IPS-18c (cell line): ENCODE results near the gene JDP2.

Experiments used
- H3K4me3 ChIP-seq: 2 replicates; pipeline ENCODE4 v1.7.0; 2013; ENCODE audit warnings: low read depth, mild to moderate bottlenecking, low read length, moderate library complexity; ENCODE audit not compliant: insufficient read depth
- H3K9me3 ChIP-seq: one replicate; pipeline ENCODE4 v1.6.1; 2013; ENCODE audit warnings: mild to moderate bottlenecking, low read length, moderate library complexity; ENCODE audit not compliant: control insufficient read depth, insufficient read depth

JDP2 gene

DNA sequence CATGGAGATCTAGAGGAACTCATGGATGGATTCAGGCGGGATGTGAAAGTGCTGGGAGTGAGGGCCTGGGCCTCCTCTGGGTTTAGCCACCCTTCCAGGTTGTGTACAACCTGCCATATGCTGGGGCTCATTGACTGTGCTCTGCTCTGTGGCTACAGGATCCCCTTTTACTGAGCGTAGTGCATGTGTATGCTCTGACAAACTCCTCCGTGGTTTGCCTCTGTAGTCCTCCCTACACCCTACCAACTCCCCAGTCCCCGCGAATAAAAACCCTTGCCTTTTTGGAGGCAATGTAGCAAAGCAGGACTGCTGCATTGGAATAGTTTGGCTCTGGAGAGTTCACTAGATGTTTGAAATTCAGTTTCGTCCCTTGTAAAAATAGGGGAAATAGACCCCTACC lies 17.4 kb downstream of the JDP2 start:
- no peaks in the 10 kb centered on the region for H3K9me3 ChIP-seq
- H3K4me3 ChIP-seq: no peak overlapping the region

DNA sequence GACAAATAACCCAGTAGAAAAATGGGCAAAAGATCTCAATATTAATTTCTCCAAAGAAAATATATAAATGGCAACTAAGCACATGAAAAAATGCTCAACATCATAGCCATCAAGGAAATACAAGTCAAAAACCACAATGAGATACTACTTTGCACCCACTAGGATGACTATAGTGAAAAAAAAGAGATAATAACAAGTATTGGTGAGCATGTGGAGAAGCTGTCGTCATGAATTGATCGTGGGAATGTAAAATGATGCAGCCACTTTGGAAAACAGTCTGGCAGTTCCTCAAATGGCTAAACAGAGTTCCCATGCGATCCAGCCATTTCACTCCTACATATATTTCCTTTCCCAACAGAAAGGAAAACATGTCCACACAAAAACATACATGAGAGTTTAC lies 18.1 kb downstream of the JDP2 start:
- Histone ChIP-seq H3K9me3 (no peaks in the 10 kb centered on the region), H3K4me3 (no peak overlapping the region)

DNA sequence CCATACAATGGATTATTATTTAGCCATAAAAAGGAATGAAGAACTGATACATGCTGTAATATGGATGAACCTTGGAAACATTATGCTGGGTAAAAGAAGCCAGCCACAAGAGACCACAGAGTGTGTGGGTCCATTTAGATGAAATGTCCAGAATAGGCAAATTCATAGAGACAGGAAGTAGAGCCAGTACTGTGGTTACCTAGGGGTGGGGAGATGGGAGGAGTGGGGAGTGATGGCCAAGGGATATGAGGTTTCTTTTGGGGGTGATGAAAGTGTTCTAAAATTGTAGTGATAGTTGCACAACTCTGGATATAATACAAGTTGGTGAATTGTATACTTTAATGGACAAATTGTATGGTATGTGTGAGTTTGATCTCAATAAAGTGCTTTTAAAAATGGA lies 18.6 kb downstream of the JDP2 start:
- Histone ChIP-seq H3K4me3 (no peak overlapping the region), H3K9me3 (no peaks in the 10 kb centered on the region)

DNA sequence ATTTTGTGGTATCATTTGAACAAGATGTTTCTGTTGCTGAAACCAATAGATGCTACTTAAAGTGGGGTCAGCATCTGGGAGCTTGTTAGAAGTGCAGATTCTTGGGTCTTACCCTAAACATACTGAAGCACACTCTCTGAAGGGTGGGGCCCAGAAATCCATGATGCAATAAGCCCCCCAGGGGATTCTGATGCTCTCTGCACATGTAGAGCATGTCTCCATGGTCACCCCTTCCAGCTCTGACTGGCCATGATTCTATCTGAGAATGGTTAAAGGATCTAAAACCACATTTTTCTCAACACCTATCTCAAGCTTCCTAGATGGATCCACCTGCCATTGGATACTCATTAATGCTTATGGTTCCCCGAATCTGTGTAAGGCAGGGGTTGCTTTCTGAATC lies 20.4 kb downstream of the JDP2 start:
- Histone ChIP-seq H3K4me3 (no peak overlapping the region), H3K9me3 (no peaks in the 10 kb centered on the region)

DNA sequence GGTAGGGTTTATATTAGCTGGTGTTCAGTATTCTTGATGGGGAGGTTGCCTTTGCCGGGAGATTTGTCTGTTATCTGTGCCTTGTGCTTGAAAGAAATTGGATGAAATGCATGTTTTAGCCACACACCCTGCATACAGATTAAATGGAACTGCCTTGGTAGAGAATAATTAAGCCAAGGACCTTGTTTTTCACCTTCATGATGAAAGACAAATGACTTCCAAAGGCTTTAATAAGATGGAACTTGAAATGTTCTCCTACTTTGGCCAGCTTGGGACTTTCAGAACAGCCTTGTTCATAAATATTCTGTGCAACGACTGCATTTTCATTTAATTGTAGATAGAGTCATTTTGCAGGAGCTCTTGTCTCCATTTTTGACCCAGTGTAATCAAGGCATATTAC lies 21.2 kb downstream of the JDP2 start:
- Histone ChIP-seq H3K9me3 (no peaks in the 10 kb centered on the region), H3K4me3 (no peak overlapping the region)

DNA sequence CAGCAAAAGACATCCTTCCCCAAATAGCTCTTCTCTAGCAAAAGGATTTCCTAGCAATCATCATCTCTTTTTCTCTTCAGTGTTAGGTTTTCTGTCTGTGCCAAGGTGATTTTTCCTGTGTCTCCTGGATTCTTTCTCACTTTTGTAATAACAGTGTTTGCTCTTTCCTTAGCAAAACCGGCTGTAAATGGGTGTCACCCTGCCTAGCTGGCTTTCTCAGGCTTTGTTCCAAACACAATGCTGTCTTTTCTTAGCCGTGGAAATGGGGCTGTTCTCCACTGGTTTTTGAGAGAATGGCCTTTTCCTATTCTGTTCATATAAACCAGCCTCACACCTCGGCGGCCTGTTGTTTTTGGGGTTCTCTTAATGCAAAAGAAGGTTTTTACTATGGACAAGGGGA lies 21.9 kb downstream of the JDP2 start:
- H3K9me3 ChIP-seq: no peaks in the 10 kb centered on the region
- H3K4me3 ChIP-seq: no peak overlapping the region

DNA sequence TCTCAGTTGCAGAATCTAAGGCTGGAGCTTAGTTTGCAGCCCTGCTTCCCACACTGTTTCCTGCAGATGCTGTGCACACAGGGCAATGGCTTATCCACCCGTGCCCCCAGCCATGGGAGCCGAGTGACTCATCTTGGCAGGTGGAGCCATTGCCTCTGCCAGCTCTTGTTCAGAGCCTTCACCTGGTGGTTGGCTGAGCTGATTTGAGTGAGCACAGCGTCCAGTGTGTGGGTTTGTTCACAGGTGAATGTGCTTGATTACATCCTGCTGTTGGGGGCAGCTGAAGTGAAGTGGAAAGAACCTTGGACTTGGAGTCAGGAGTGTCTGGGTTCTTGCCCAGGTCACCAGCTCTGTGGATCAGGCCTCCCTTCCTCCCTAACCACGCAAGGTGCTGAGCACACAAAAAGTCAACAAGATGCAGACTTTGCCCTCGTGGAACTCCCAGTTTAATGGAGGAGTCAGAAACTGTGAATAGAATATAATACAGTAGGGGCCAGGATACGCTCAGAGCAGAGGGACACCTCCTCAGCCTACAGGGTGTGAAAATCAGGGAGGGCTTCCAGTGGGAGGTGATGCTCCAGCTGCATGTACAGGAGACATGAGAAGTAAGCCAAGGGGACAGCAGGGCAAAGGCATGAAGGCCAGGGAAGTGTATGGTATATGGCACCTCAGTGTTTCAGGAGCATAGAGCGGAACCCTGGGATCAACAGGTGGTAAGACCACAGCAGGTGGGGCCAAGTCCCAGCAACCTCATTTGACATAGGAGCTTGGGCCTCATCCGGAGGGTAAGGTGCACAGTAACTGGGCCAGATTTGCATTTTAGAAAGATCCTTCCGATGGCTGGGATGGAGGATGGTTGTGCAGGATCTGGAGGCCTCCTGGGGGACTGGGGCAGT lies 22.8 kb downstream of the JDP2 start:
- Histone ChIP-seq H3K9me3 (no peaks in the 10 kb centered on the region), H3K4me3 (no peak overlapping the region)

DNA sequence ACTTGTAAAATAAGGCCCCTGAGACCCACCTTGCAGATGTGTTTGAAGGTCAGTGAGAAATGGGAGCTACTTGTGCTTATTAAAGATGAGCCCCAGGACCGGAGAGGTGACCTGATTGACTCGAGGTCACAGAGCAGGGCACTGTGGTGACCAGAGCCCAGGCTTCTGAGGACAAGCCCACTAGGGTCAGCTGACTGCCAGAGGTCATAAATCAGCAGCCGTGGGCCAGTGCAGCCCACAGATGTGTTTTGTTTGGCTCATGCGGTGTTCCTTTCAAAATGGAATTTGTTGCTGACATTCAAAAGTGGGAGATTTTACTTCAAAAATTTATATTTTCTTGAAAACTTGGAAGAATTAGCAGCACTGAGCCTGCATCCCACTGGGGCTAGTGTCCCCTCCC lies 24.5 kb downstream of the JDP2 start:
- no peak overlapping the region for H3K4me3 ChIP-seq
- H3K9me3 ChIP-seq: no peaks in the 10 kb centered on the region

DNA sequence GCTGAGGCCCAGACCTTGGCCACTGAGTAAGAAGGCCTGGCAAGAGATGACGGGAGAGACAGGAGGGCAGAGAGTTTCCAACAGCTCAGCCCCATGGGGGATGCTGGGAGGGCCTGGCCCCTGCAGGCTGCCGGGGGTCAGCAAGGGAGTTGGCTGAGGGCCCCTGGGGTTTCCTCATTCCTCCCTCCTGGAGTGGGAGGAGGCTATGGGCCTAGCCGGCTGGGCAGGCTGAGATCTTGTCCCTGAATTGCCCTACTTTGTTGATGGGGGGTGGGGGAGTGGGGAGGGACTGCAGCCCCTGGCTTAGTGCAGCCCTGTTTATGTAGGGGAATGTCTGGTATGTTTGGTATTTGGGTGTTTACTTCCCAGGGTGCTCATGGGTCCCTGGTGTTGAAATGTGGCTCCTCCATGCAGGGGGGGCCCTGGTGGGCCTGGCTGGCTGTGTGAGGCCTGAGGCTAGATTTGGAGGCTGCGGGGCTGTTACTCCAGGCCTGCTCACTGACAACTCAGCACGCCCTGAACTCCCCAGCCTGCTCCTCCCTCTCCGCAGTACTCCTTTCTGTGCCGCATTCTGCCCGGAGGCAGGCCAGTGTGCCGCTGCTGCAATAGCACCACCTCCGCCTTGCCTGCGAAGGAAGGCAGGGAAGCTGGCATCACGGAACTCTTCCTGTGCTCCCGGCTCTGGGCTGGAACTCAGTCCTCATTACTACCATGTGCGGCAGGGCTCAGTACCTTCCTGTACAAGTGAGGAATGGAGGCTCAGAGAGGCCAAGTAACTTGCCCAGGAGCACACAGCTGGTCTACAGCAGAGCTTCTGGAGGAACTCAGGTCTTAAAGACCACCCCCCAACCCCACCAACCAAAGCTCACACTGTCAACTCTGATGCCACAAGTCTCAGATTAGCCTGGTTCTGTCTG lies 25.3 kb downstream of the JDP2 start:
- H3K4me3 ChIP-seq: no peak overlapping the region

DNA sequence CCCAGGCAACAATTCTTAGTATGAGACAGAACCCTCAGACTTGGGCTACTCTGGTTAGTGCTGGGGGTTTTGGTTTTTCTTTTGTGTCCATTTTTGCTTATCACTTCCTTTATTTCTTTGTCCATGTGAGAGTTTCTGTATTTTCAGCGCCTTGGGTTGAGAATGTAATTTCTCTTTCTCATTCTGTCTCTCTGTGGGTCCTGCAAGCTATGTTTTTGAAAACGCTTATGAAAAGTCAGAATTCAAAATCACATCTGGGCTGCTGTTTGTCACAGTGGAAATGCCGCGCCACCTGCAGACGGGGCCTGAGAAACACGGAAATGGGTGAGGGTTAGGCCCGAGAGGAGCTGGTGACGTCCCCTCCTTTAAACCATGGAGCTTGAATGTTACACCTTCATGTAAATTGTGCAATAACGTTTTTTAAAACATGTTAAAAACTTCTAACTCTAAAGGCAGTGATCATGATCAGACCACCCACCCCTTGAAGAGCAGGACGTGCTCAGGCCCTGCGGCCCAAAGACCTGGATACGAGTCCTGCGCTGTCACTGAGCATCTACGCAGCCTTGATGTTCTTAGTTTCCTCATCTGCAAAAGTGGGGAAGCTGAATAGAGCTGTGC lies 26.1 kb downstream of the JDP2 start:
- H3K9me3 ChIP-seq: no peaks in the 10 kb centered on the region
- H3K4me3 ChIP-seq: no peak overlapping the region

More for the DNA sequence above, 25.3 kb downstream of the JDP2 start:
- no peaks in the 10 kb centered on the region for H3K9me3 ChIP-seq

DNA sequence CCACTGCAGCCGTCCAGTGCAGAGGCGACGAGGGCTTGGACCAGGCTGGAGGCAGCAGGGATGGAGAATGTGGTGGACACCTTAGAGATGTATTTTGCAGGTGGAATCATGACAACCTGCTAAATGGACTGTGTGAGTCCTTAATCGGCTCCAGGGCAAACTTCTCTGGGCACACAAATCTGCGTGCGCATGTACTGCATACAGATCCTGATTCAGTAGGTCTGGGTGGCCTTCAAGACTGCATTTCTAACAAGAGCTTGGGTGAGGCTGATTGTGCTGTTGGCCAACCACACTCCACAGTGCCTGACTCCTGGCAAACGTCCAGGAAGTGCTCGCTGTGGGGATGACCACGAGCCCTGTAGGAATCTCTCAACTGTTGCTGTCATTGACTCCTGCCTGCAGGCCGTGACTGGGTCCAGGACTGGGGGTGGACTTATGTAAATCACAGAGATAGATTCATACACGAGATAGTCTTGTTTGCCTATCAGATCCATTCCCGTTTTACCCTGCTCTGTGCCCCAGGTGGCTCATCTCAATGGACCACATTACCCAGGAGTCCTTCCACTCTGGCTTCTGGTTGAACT lies 27.2 kb downstream of the JDP2 start:
- no peak overlapping the region for H3K4me3 ChIP-seq

DNA sequence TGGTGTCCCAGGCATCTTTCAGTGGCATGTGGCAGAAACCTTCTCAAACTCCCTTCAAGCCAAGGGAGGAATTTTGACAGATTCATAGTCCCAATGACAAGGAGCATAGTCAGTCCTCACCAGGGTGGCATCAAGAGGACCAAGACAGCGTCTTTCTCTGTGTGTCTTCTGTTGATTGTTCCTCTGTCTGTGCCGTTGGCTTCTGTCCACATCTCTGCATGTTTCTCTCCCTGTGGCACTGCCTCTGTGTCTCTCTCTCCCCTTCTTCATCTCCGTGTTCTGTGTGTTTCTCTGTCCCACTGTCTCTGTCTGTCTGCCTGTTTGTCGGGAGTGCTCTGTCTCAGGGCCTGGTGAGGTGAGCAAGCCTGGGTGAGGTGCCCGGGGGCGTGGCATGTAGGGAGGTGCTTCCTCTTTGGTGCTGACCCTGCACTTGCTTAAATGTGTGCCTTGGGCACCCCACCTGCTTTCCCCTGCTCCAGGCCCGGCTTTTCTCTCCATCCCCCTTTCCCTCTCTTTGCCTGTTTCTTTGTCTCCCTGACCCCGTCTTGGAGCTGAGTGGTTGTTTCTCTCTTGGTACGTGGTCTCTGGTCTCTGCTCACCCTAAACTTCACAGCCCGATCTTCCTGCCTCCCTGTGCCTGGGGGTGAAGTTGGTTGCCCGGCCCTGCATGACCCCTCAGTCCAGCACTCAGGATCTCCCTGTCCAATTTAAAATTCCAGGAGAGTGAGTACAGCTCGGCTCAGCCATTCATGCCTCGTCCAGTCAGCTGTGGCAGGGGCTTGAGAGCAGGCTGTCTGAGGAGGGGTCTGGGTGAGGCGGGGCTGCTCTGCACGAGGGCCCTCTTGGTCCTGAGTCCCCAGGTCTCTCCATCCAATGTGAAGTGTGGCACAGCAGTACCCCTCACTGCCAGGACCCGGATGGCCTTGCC lies 28.5 kb downstream of the JDP2 start:
- Histone ChIP-seq H3K9me3 (no peaks in the 10 kb centered on the region), H3K4me3 (no peak overlapping the region)

More for the DNA sequence above, 27.2 kb downstream of the JDP2 start:
- no peaks in the 10 kb centered on the region for H3K9me3 ChIP-seq

DNA sequence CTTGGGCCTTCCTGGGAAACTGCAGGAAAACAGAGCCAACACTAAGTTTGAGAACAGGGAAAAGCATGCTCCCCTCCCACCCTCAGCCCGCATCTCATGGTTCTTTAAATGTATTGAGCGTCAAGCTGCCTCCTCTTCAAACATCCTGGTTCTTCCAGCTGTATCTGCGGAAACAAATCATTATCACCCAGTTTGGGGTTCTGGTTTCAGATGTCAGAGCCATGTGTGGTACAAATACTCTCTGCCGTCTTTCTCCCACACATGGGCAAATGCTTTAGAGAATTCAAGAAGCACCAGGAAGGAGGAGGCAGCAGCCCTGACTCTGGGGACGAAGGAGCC lies 29.1 kb downstream of the JDP2 start:
- H3K9me3 ChIP-seq: no peaks in the 10 kb centered on the region
- no peak overlapping the region for H3K4me3 ChIP-seq

DNA sequence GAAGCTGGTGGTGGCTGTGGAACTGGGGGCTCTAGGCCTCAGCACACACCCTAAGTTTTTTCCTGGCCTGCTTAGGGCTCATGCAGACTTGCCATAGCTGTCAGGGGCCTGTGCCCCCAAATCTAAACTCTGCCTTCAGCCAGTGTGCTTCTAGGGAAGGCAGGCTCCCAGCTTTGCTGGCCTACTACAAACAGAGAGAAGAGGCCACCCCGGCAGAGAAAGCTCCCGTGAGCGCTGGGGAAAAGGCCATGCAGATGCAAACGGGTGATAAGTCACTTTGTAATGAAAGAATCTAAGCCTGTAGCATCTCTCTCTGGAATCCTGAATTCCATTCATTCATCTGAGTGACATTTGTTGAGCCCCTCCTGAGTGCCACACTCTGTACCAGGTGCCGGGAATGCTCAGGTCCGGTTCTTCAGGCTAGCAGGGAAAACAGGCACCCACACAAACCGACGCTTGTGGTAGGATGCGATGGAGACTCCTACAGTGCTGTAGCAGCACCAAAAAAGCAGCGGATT lies 29.9 kb downstream of the JDP2 start:
- H3K4me3 ChIP-seq: no peak overlapping the region
- H3K9me3 ChIP-seq: no peaks in the 10 kb centered on the region

DNA sequence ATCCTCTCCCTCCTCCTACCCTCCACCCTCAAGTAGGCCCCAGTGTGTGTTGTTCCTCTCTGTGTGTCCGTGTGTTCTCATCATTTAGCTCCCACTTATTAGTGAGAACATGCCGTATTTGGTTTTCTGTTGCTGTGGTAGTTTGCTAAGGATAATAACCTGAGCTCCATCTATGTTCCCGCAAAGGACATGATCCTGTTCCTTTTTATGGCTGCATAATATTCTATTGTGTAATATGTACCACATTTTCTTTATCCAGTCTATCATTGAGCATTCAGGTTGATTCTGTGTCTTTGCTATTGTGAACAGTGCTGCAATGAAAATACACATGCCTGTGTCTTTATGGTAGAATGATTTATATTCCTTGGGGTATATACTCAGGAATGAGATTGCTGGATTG lies 30.5 kb downstream of the JDP2 start:
- Histone ChIP-seq H3K4me3 (no peak overlapping the region), H3K9me3 (no peaks in the 10 kb centered on the region)

DNA sequence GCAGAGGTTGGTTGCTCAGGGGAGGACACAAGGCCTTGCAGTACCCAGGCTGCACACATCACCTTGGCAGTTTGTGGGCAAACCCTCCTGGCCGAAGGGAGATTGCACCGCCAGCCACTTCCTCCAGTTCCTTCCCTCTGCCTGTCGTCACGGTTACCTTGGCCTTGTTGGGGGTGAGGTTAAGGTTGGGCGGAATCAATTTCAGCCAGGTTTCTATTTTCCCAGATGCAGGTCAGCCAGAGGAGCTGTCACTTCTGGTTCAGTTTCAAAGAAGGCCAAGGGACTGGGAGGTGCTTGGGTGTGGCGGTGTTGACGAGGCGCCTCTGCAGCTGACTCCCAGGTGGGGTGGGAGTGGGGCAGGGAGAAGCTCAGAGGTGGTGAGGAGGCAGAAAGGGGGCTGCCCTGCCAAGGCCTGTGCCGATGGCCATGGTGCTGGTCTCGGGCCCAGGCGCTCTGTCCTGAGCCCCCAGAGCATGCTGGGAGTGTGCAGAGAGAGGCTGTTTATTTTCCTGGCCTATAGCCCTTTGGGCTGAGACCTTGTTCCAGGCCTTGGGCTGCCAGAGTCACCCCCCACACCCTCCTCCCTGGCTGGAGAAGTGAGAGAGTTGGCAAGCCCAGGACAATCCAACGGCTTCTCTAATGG lies 31.4 kb downstream of the JDP2 start:
- H3K4me3 ChIP-seq: no peak overlapping the region

More for the DNA sequence above, 31.4 kb downstream of the JDP2 start:
- no peaks in the 10 kb centered on the region for H3K9me3 ChIP-seq
